HCT116 (cell line): Measurements from ENCODE around the gene ABCC2. TPM values are rescaled to one million over a fixed set of nuclear protein-coding genes. Genes with fewer than 3 reads are reported as not detected.

Experiments
- ATAC-seq: fragments of 200-7000 bp; cut with Tn5 transposase; 2 replicates; pipeline ENCODE4 v1.9.1; 2020; ENCODE audit warnings: mild to moderate bottlenecking, moderate library complexity
- BruUV-seq: library from RNA; stranded (reverse); fragments of 400-500 nt; replicated peaks from 2 replicates; lab custom pipeline; 2021; lab: Mats Ljungman, UMichigan
- CTCF ChIA-PET: fragments of 300-600 bp; sonication (Branson Sonifier 250); formaldehyde crosslinking; loops from one replicate; lab custom pipeline; 2021; ENCODE audit warnings: antibody characterized with exemption; lab: Charles Lee
- POLR2A ChIA-PET: fragments of 300-600, 350-600 bp; sonication (Branson Sonifier 250); formaldehyde crosslinking; loops from one replicate; lab custom pipeline; 2021; ENCODE audit warnings: antibody characterized with exemption; lab: Charles Lee
- RAD21 ChIA-PET, 2 experiments: fragments of 300-600 bp; sonication (Branson Sonifier 250); formaldehyde crosslinking; loops; one replicate each; lab custom pipeline; 2023; ENCODE audit warnings: low total read pairs in 2 of 2; ENCODE audit not compliant: uncharacterized antibody in 2 of 2, unreplicated experiment in 2 of 2, low non-redundant PET in 1 of 2; lab: Charles Lee
- DNase-seq: peaks from one replicate; pipeline ENCODE4 v3.0.0-alpha.2; 2010; ENCODE audit warnings: low read depth, low spot score
- H2AFZ ChIP-seq: fragments of 200-600 bp; shearing (Covaris generic), sonication (generic); 2 replicates; pipeline ENCODE4 v1.6.1; 2017; ENCODE audit warnings: low read depth, mixed run types, mixed read lengths, antibody characterized with exemption, low read length; ENCODE audit not compliant: poor library complexity, severe bottlenecking
- H3K27ac ChIP-seq: 2 replicates; pipeline ENCODE4 v1.5.1; 2012; ENCODE audit warnings: low read depth, low read length
- H3K27me3 ChIP-seq: fragments of 200-600 bp; sonication (generic); 2 replicates; pipeline ENCODE4 v1.6.1; 2016; ENCODE audit warnings: mixed run types, low read length, mixed read lengths; ENCODE audit not compliant: insufficient read depth
- H3K36me3 ChIP-seq, 2 experiments: fragments of 200-500 bp in 1 of 2; fragments of 200-600 bp in 1 of 2; sonication (Bioruptor generic) in 1 of 2; sonication (generic) in 1 of 2; 2 replicates each; pipeline versions ENCODE4 v1.5.1 to v1.6.1; 2014 to 2016; ENCODE audit warnings: low read length in 2 of 2, inconsistent platforms in 1 of 2, mixed read lengths in 1 of 2, mixed run types in 1 of 2; ENCODE audit not compliant: insufficient read depth in 2 of 2, control insufficient read depth in 1 of 2
- H3K4me1 ChIP-seq, 2 experiments: fragments of 200-600 bp in 1 of 2; sonication (generic) in 1 of 2; 2 replicates each; pipeline versions ENCODE4 v1.5.1 to v1.6.1; 2012 to 2017; ENCODE audit warnings: low read length in 2 of 2, inconsistent platforms in 1 of 2, mild to moderate bottlenecking in 1 of 2, mixed read lengths in 1 of 2, mixed run types in 1 of 2, moderate library complexity in 1 of 2; ENCODE audit not compliant: insufficient read depth in 2 of 2, control insufficient read depth in 1 of 2
- H3K4me2 ChIP-seq: fragments of 200-600 bp; sonication (generic); 2 replicates; pipeline ENCODE4 v1.6.1; 2017; ENCODE audit warnings: mixed run types, low read length, mixed read lengths
- H3K4me3 ChIP-seq, 2 experiments: fragments of 200-600 bp in 1 of 2; sonication (generic) in 1 of 2; replicated peaks in 1 of 2; 2 replicates each; pipeline ENCODE4 v1.5.1; 2011 to 2016; ENCODE audit warnings: low read length in 2 of 2, control low read depth in 1 of 2, low read depth in 1 of 2, mild to moderate bottlenecking in 1 of 2, mixed read lengths in 1 of 2, mixed run types in 1 of 2
- H3K79me2 ChIP-seq: fragments of 200-600 bp; sonication (generic); 2 replicates; pipeline ENCODE4 v1.6.1; 2017; ENCODE audit warnings: mild to moderate bottlenecking, mixed run types, low read length, moderate library complexity, mixed read lengths; ENCODE audit not compliant: insufficient read depth
- H3K9ac ChIP-seq: fragments of 200-600 bp; sonication (generic); 2 replicates; pipeline ENCODE4 v1.6.1; 2016; ENCODE audit warnings: low read length, mixed read lengths
- H3K9me2 ChIP-seq: fragments of 200-600 bp; sonication (generic), shearing (Covaris generic); 2 replicates; pipeline ENCODE4 v1.6.1; 2017; ENCODE audit warnings: mixed run types, mild to moderate bottlenecking, moderate library complexity; ENCODE audit not compliant: insufficient read depth
- H3K9me3 ChIP-seq, 2 experiments: fragments of 200-500 bp in 1 of 2; fragments of 200-600 bp in 1 of 2; sonication (Bioruptor generic) in 1 of 2; sonication (generic) in 1 of 2; 2 replicates each; pipeline ENCODE4 v1.6.1; 2014 to 2017; ENCODE audit warnings: low read length in 2 of 2, mixed read lengths in 2 of 2, inconsistent platforms in 1 of 2, low read depth in 1 of 2, mild to moderate bottlenecking in 1 of 2, mixed run types in 1 of 2, moderate library complexity in 1 of 2; ENCODE audit not compliant: control insufficient read depth in 1 of 2, insufficient read depth in 1 of 2
- H4K20me1 ChIP-seq: fragments of 200-600 bp; sonication (generic), shearing (Covaris generic); 2 replicates; pipeline ENCODE4 v1.6.1; 2017; ENCODE audit warnings: mixed run types, mild to moderate bottlenecking, moderate library complexity; ENCODE audit not compliant: insufficient read depth
- CTCF ChIP-seq, 3 experiments: fragments of 200-600 bp in 1 of 3; sonication (generic) in 1 of 3; IDR thresholded peaks in 2 of 3; conservative IDR thresholded peaks in 1 of 3; 2 replicates each; pipeline ENCODE4 v1.5.1; 2012 to 2017; ENCODE audit warnings: low read depth in 2 of 3, low read length in 2 of 3, antibody characterized with exemption in 1 of 3, borderline replicate concordance in 1 of 3, control low read depth in 1 of 3, mild to moderate bottlenecking in 1 of 3, mixed read lengths in 1 of 3, mixed run types in 1 of 3, moderate library complexity in 1 of 3; ENCODE audit not compliant: insufficient read depth in 1 of 3
- EGR1 ChIP-seq: IDR thresholded peaks from 2 replicates; pipeline ENCODE4 v1.6.1; 2012; ENCODE audit warnings: low read depth
- FOSL1 ChIP-seq: IDR thresholded peaks from 2 replicates; pipeline ENCODE4 v1.6.1; 2012; ENCODE audit warnings: low read depth
- JUND ChIP-seq: IDR thresholded peaks from 2 replicates; pipeline ENCODE4 v1.6.1; 2012
- MAX ChIP-seq: IDR thresholded peaks from 2 replicates; pipeline ENCODE4 v1.6.1; 2012
- POLR2A ChIP-seq: IDR thresholded peaks from 2 replicates; pipeline ENCODE4 v1.7.0; 2011; ENCODE audit warnings: borderline replicate concordance; ENCODE audit not compliant: insufficient read depth, insufficient read length; ENCODE audit errors: extremely low read depth
- POLR2AphosphoS5 ChIP-seq: IDR thresholded peaks from 2 replicates; pipeline ENCODE4 v1.6.1; 2011; ENCODE audit warnings: mild to moderate bottlenecking, low read depth, low read length, moderate library complexity
- RAD21 ChIP-seq: IDR thresholded peaks from 2 replicates; pipeline ENCODE4 v1.6.1; 2012; ENCODE audit warnings: low read depth, mild to moderate bottlenecking
- SIN3A ChIP-seq: IDR thresholded peaks from 2 replicates; pipeline ENCODE4 v1.6.1; 2012; ENCODE audit warnings: low read depth
- SP1 ChIP-seq: IDR thresholded peaks from 2 replicates; pipeline ENCODE4 v1.6.1; 2012; ENCODE audit warnings: low read depth
- YY1 ChIP-seq: IDR thresholded peaks from 2 replicates; pipeline ENCODE4 v1.6.1; 2011; ENCODE audit warnings: low read length, low read depth, moderate library complexity, mild to moderate bottlenecking; ENCODE audit not compliant: insufficient replicate concordance; ENCODE audit errors: extremely low read depth
- ZBTB33 ChIP-seq: IDR thresholded peaks from 2 replicates; pipeline ENCODE4 v1.6.1; 2011; ENCODE audit warnings: mild to moderate bottlenecking, low read length, moderate library complexity; ENCODE audit not compliant: insufficient replicate concordance; ENCODE audit errors: extremely low read depth
- ZFX ChIP-seq: fragments of 450-650 bp; IDR thresholded peaks from 2 replicates; pipeline ENCODE4 v1.6.1; 2017
- ZNF274 ChIP-seq: fragments of 200-500 bp; sonication (Bioruptor generic); IDR thresholded peaks from 2 replicates; pipeline ENCODE4 v1.6.1; 2014; ENCODE audit warnings: mild to moderate bottlenecking, low read depth, low read length, inconsistent platforms
- intact Hi-C: fragments of 100-400 bp; cut with micrococcal nuclease; formaldehyde crosslinking; loops from 2 replicates; pipeline ENCODE4 v1.10.0; 2022
- total RNA-seq: library from RNA; stranded (reverse); gene quantifications from one replicate; pipeline ENCODE4 v1.2.1, GENCODE V29; 2021; ENCODE audit not compliant: unreplicated experiment
- TF ChIP-seq, protein P1 (sequence below): IDR thresholded peaks from 2 replicates; pipeline ENCODE4 v1.6.1; 2012; ENCODE audit warnings: low read depth
- TF ChIP-seq, protein P2 (sequence below): IDR thresholded peaks from 2 replicates; pipeline ENCODE4 v1.6.1; 2012

Gene ABCC2
- total RNA-seq, 1 experiment from 2014 or later: 88.2 TPM

DNA sequence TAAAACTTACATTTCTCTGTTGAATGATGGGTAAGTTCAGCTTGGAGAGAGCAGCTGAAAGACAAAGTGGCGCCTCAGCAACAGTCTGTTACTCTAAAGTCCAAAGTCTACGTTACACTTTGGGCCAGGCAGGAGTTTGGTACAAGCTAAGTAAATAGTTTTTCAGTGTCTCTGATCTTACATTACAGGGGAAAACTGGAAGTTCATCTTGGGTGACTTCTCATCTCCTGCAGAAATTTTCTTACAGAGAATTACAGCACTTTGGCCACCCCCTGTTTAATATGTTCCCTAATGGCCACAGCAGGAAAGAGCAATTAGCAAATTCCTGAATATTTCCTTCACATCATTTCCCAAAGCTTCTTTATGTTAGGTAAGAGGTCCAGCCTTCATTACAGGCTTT is 67.1 kb downstream of the ABCC2 start (continued):
- TF ChIP-seq POLR2A: no peak
- no peak for TF ChIP-seq RAD21
- TF ChIP-seq EGR1: no peak

DNA sequence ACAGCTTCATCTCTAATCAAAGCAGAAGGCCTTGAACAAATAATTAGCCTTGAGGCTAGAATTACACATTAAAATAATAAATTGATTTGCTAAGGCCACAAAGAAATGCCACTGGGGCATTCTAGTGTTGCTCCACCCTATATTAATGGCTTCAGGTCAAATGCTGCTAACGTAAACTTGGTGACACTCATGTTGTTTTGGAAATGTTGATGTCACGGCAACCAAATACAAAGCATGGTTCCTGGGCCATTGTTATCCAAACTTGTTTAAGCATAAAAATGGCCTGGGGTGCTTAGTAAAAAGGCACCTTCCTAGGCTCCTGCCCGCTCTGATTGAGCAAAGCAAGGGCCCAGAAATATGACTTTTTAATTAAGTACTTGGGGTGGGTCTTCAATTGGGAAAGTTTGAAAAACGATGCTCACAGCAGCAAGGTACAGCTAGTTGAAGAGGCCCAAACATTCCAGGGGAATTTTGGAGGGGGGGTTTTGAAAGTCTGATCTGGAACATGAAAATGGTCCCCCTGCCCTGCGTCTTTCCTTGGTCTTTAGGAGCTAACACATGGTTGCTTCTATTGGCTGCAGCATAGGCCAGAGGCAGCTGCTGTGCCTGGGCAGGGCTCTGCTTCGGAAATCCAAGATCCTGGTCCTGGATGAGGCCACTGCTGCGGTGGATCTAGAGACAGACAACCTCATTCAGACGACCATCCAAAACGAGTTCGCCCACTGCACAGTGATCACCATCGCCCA is 67.8 kb downstream of the ABCC2 start:
- ChIA-PET POLR2A (interaction anchor here (1.0 kb wide), 1 partner anchor 10 kb away, joined by 3 read pairs; no protein-coding TSS in a partner anchor), CTCF (interaction anchor here (1.0 kb wide), 1 partner anchor 196 kb away, joined by 3 read pairs; no protein-coding TSS in a partner anchor), RAD21 (interaction anchor here in 1 of 2 experiments (0.6 kb wide), 1 partner anchor 12 kb away, joined by 3 read pairs; no protein-coding TSS in a partner anchor)
- no peak overlapping the region for H3K4me3 ChIP-seq
- no peak overlapping the region for H3K9ac ChIP-seq
- H3K27me3 ChIP-seq: no peaks in the 10 kb centered on the region
- DNase-seq (no peak), ATAC-seq (no peak)
- no peak overlapping the region for H3K4me2 ChIP-seq
- no peak overlapping the region for H2AFZ ChIP-seq
- H3K79me2 ChIP-seq: no peaks in the 10 kb centered on the region
- no peaks in the 10 kb centered on the region for H4K20me1 ChIP-seq
- peaks cover 26 to 56% of the 10 kb centered on the region in 2 experiments; a peak in 3 of 4 replicates for H3K36me3 ChIP-seq
- intact Hi-C loops: loop anchor here (10.0 kb wide), 1 partner anchor 665 kb away; the partner anchor contains the start of gene SEC31B
- H3K27ac ChIP-seq: no peak overlapping the region
- BruUV-seq: no TSS peak
- no peaks in the 10 kb centered on the region for H3K4me1 ChIP-seq
- H3K9me3 ChIP-seq: no peaks in the 10 kb centered on the region
- no peaks in the 10 kb centered on the region for H3K9me2 ChIP-seq
- TF ChIP-seq ZBTB33: no peak
- no peak for TF ChIP-seq SIN3A
- no peak for TF ChIP-seq POLR2A
- no peak for TF ChIP-seq YY1
- TF ChIP-seq SP1: no peak
- TF ChIP-seq ZNF274: no peak
- TF ChIP-seq, protein P1, sequence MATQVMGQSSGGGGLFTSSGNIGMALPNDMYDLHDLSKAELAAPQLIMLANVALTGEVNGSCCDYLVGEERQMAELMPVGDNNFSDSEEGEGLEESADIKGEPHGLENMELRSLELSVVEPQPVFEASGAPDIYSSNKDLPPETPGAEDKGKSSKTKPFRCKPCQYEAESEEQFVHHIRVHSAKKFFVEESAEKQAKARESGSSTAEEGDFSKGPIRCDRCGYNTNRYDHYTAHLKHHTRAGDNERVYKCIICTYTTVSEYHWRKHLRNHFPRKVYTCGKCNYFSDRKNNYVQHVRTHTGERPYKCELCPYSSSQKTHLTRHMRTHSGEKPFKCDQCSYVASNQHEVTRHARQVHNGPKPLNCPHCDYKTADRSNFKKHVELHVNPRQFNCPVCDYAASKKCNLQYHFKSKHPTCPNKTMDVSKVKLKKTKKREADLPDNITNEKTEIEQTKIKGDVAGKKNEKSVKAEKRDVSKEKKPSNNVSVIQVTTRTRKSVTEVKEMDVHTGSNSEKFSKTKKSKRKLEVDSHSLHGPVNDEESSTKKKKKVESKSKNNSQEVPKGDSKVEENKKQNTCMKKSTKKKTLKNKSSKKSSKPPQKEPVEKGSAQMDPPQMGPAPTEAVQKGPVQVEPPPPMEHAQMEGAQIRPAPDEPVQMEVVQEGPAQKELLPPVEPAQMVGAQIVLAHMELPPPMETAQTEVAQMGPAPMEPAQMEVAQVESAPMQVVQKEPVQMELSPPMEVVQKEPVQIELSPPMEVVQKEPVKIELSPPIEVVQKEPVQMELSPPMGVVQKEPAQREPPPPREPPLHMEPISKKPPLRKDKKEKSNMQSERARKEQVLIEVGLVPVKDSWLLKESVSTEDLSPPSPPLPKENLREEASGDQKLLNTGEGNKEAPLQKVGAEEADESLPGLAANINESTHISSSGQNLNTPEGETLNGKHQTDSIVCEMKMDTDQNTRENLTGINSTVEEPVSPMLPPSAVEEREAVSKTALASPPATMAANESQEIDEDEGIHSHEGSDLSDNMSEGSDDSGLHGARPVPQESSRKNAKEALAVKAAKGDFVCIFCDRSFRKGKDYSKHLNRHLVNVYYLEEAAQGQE: no peak
- TF ChIP-seq RAD21: no peak
- no peak for TF ChIP-seq JUND
- no peak for TF ChIP-seq EGR1
- no peak for TF ChIP-seq ZFX
- no peak for TF ChIP-seq FOSL1
- TF ChIP-seq MAX: no peak
- TF ChIP-seq POLR2AphosphoS5: no peak
- TF ChIP-seq, protein P2, sequence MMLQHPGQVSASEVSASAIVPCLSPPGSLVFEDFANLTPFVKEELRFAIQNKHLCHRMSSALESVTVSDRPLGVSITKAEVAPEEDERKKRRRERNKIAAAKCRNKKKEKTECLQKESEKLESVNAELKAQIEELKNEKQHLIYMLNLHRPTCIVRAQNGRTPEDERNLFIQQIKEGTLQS: no peak
- TF ChIP-seq CTCF (IDR thresholded peaks at IDR 0.05 in 2 of 3, conservative IDR thresholded peaks at IDR 0.05 in 1 of 3; ENCODE audit: borderline replicate concordance in 1 of 3, insufficient read depth in 1 of 3, low read depth in 2 of 3, low read length in 2 of 3): no peak
